Stimulated activated CD4-positive, alpha-beta T cell treated with anti-CD3 and anti-CD28 coated beads, TNF-alpha, amount 100 ng/mL, for 1 hour (primary cell): ENCODE results near the gene OR5M8.

ENCODE experiments used
- DNase-seq, 3 donors: peaks; one replicate each; pipeline ENCODE4 v3.0.0-alpha.2; 2020; ENCODE audit warnings: low read depth in 3 of 3, low spot score in 1 of 3

OR5M8 gene

GRCh38 chr11:56491270-56491669 is at the start of gene OR5M8:
OR5M8 (minus strand) TSS chr11:56491370; CDS start chr11:56491370, 0 bp downstream.
- no peak for DNase-seq

GRCh38 chr11:56533054-56533740 is 42.0 kb upstream of the OR5M8 start:
- DNase-seq: no peak

- DNase-seq: no peak
Measured at GRCh38 chr11:56531856-56532255, 40.7 kb upstream of the OR5M8 start.

- DNase-seq: no peak
Measured at GRCh38 chr11:56522008-56522407, 30.8 kb upstream of the OR5M8 start.

GRCh38 chr11:56513280-56513679 is 22.1 kb upstream of the OR5M8 start:
- no peak for DNase-seq

- DNase-seq: no peak
Measured at GRCh38 chr11:56509439-56509838, 18.3 kb upstream of the OR5M8 start.

- no peak for DNase-seq
Measured at GRCh38 chr11:56497010-56497409, 5.8 kb upstream of the OR5M8 start.

GRCh38 chr11:56495117-56495516 is 3.9 kb upstream of the OR5M8 start:
- no peak for DNase-seq

GRCh38 chr11:56486801-56487200 is 4.4 kb downstream of the OR5M8 start:
- DNase-seq: no peak

GRCh38 chr11:56474729-56475235 is 16.4 kb downstream of the OR5M8 start:
- no peak for DNase-seq

- no peak for DNase-seq
Measured at GRCh38 chr11:56473252-56473651, 17.9 kb downstream of the OR5M8 start, which contains the start of gene OR5M3. OR5M3 (minus strand) TSS chr11:56473352; CDS start chr11:56470497, 2,855 bp downstream.

GRCh38 chr11:56457076-56457475 is 34.1 kb downstream of the OR5M8 start:
- no peak for DNase-seq

- no peak for DNase-seq
Measured at GRCh38 chr11:56453521-56453920, 37.6 kb downstream of the OR5M8 start.
